ENCODE data around the gene COPS9.

COPS9 gene

GRCh38 chr2:240140511-240140910 is 4.4 kb upstream of the COPS9 start, which contains the start of gene OTOS:
Gene OTOS, minus strand, starts transcription at chr2:240140658. Its CDS starts 332 bp downstream, at chr2:240140326.
- Histone ChIP-seq H3K4me3 (ENCODE audit: low read length in 2 of 2) (no peak within 1 kb of the TSS), H3K36me3 (ENCODE audit: control insufficient read depth in 2 of 2, insufficient read depth in 2 of 2, low read length in 2 of 2) (no peaks in the 10 kb centered on the region), H3K9ac (ENCODE audit: low read length in 2 of 2) (no peak within 1 kb of the TSS), H3K9me3 (ENCODE audit: control insufficient read depth in 2 of 2, low read length in 2 of 2) (no peaks in the 10 kb centered on the region), H3K4me1 (ENCODE audit: control insufficient read depth, insufficient read depth, low read length) (peaks cover 9% of the 10 kb centered on the region), H3K27ac (ENCODE audit: low read length) (no peak within 1 kb of the TSS), H3K27me3 (ENCODE audit: control insufficient read depth in 1 of 2, insufficient read depth in 2 of 2, low read length in 2 of 2) (peaks cover 5 to 10% of the 10 kb centered on the region in 2 donors)

DNA sequence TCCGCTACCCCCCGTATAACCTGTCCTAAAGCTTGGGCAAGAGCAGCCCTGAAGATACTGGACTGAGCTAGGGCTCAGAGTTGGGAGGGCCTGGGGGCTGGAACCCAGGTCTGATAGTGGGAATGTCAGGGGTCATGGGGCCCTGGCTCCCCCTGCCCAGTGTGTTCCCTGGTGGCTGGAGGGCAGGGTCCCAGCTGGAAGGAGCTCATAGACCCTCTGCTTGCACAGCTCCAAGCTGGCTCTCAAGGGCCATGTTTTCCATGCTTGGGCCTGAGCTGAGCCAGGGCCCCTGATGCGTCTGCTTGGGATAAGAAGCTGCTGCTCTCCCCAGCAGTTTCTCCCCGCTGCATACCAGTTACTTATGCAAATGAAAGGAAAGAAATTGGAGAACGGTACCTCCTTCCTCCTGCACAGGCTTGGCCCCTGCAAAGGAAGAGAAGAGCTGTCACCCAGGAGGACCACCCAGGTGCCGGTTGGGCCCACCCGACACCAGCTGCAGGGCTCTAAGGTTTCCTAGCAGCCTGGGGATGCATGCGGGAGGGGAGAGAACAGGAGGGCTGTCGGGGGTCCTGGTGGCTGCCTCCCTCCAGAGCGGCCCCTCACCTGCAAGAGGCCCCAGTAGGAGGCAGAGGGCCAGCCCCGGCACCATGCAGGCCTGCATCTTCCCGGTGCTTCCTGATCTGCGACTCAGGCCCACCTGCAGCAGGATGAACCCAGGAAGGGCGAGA is 3.7 kb upstream of the COPS9 start:
- no peaks in the 10 kb centered on the region for H3K9me3 ChIP-seq (ENCODE audit: control insufficient read depth in 2 of 2, low read length in 2 of 2)
- H3K27ac ChIP-seq (ENCODE audit: low read length): no peak overlapping the region
- peaks cover 15% of the 10 kb centered on the region for H3K4me1 ChIP-seq (ENCODE audit: control insufficient read depth, insufficient read depth, low read length)
- no peak overlapping the region for H3K9ac ChIP-seq (ENCODE audit: low read length in 2 of 2)
- peaks cover 5 to 8% of the 10 kb centered on the region in 2 donors for H3K27me3 ChIP-seq (ENCODE audit: control insufficient read depth in 1 of 2, insufficient read depth in 2 of 2, low read length in 2 of 2)
- no peak overlapping the region for H3K4me3 ChIP-seq (ENCODE audit: low read length in 2 of 2)
- H3K36me3 ChIP-seq (ENCODE audit: control insufficient read depth in 2 of 2, insufficient read depth in 2 of 2, low read length in 2 of 2): no peaks in the 10 kb centered on the region

- Histone ChIP-seq H3K4me1 (ENCODE audit: control insufficient read depth, insufficient read depth, low read length) (peaks cover 23% of the 10 kb centered on the region), H3K4me3 (ENCODE audit: low read length in 2 of 2) (no peak overlapping the region), H3K9me3 (ENCODE audit: control insufficient read depth in 2 of 2, low read length in 2 of 2) (no peaks in the 10 kb centered on the region), H3K27ac (ENCODE audit: low read length) (no peak overlapping the region), H3K36me3 (ENCODE audit: control insufficient read depth in 2 of 2, insufficient read depth in 2 of 2, low read length in 2 of 2) (no peaks in the 10 kb centered on the region), H3K9ac (ENCODE audit: low read length in 2 of 2) (no peak overlapping the region), H3K27me3 (ENCODE audit: control insufficient read depth in 1 of 2, insufficient read depth in 2 of 2, low read length in 2 of 2) (peaks cover 5 to 6% of the 10 kb centered on the region in 2 donors)
Measured at GRCh38 chr2:240139011-240139441, 2.9 kb upstream of the COPS9 start.

- Histone ChIP-seq H3K9me3 (ENCODE audit: control insufficient read depth in 2 of 2, low read length in 2 of 2) (no peaks in the 10 kb centered on the region), H3K36me3 (ENCODE audit: control insufficient read depth in 2 of 2, insufficient read depth in 2 of 2, low read length in 2 of 2) (peaks cover 0 to 5% of the 10 kb centered on the region in 2 donors), H3K4me3 (ENCODE audit: low read length in 2 of 2) (no peak overlapping the region), H3K27ac (ENCODE audit: low read length) (no peak overlapping the region), H3K27me3 (ENCODE audit: control insufficient read depth in 1 of 2, insufficient read depth in 2 of 2, low read length in 2 of 2) (peaks cover 3 to 5% of the 10 kb centered on the region in 2 donors), H3K4me1 (ENCODE audit: control insufficient read depth, insufficient read depth, low read length) (peaks cover 23% of the 10 kb centered on the region), H3K9ac (ENCODE audit: low read length in 2 of 2) (no peak overlapping the region)
Measured at GRCh38 chr2:240138254-240138984, 2.3 kb upstream of the COPS9 start.

DNA sequence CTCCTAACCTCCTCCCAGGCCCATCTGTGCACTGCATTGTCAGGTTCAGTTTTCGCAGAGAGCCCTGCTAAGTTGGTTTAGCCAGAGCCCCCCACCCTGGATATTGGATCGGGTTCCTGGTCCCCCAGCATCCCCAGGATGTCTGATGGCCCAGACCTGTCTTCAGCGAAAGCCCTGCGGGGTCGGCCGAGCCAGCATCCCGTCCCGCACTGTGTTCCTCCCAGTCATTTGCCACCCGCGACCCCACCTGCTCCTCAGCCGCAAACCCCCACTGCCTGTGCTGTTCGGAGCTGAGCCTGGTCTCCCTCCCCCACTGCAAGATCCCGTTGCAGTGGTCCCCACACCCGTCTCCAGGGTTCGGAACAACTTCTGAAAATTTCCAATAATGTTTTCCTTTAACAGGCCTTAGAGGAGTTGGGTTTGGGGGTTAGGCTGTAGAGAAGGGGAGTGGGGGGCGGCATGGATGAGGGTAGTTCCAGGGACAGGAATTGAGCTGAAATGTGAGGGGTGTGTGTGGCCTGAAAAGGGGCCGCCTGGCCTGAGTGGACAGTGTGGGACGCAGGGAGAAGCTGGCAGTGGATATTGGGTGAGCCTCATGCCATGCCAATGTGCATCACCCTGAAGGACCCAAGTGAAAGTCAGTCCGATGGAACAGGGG is 1.6 kb upstream of the COPS9 start:
- H3K4me3 ChIP-seq (ENCODE audit: low read length in 2 of 2): no peak overlapping the region

GRCh38 chr2:240136671-240137292 is 677 bp upstream of the COPS9 start:
- Histone ChIP-seq H3K4me1 (ENCODE audit: control insufficient read depth, insufficient read depth, low read length) (peaks cover 23% of the 10 kb centered on the region), H3K36me3 (ENCODE audit: control insufficient read depth in 2 of 2, insufficient read depth in 2 of 2, low read length in 2 of 2) (peaks cover 8 to 20% of the 10 kb centered on the region in 2 donors), H3K27me3 (ENCODE audit: control insufficient read depth in 1 of 2, insufficient read depth in 2 of 2, low read length in 2 of 2) (no peaks in the 10 kb centered on the region), H3K4me3 (ENCODE audit: low read length in 2 of 2) (peak overlapping the region; percentile 51 to 93), H3K27ac (ENCODE audit: low read length) (no peak overlapping the region), H3K9me3 (ENCODE audit: control insufficient read depth in 2 of 2, low read length in 2 of 2) (no peaks in the 10 kb centered on the region), H3K9ac (ENCODE audit: low read length in 2 of 2) (peak overlapping the region; percentile 21 to 80)

More for the DNA sequence above, 1.6 kb upstream of the COPS9 start:
- Histone ChIP-seq H3K36me3 (ENCODE audit: control insufficient read depth in 2 of 2, insufficient read depth in 2 of 2, low read length in 2 of 2) (peaks cover 1 to 11% of the 10 kb centered on the region in 2 donors), H3K4me1 (ENCODE audit: control insufficient read depth, insufficient read depth, low read length) (peaks cover 23% of the 10 kb centered on the region), H3K27me3 (ENCODE audit: control insufficient read depth in 1 of 2, insufficient read depth in 2 of 2, low read length in 2 of 2) (no peaks in the 10 kb centered on the region), H3K9me3 (ENCODE audit: control insufficient read depth in 2 of 2, low read length in 2 of 2) (no peaks in the 10 kb centered on the region), H3K27ac (ENCODE audit: low read length) (no peak overlapping the region), H3K9ac (ENCODE audit: low read length in 2 of 2) (no peak overlapping the region)

DNA sequence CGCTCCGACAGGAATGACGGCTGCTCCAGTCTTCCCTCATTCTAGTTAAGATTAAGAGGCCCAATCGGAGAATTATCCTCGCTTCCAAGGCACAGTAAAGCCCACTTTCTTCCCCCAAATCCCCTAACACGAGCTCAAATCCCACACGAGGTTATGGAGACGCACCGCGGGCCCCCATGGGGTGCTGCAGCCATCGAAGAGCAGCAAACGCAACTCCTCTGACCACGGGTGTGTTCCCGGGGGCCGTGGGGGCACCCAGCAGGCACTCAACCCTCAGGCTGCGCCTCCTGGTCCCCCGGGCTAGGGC is 446 bp downstream of the COPS9 start:
- Histone ChIP-seq H3K4me3 (ENCODE audit: low read length in 2 of 2) (peak overlapping the region; percentile 78 to 93), H3K27me3 (ENCODE audit: control insufficient read depth in 1 of 2, insufficient read depth in 2 of 2, low read length in 2 of 2) (no peaks in the 10 kb centered on the region), H3K9me3 (ENCODE audit: control insufficient read depth in 2 of 2, low read length in 2 of 2) (no peaks in the 10 kb centered on the region), H3K9ac (ENCODE audit: low read length in 2 of 2) (peak overlapping the region; percentile 80 to 93), H3K4me1 (ENCODE audit: control insufficient read depth, insufficient read depth, low read length) (peaks cover 23% of the 10 kb centered on the region), H3K27ac (ENCODE audit: low read length) (peak overlapping the region; percentile 18), H3K36me3 (ENCODE audit: control insufficient read depth in 2 of 2, insufficient read depth in 2 of 2, low read length in 2 of 2) (peaks cover 17 to 30% of the 10 kb centered on the region in 2 donors)

DNA sequence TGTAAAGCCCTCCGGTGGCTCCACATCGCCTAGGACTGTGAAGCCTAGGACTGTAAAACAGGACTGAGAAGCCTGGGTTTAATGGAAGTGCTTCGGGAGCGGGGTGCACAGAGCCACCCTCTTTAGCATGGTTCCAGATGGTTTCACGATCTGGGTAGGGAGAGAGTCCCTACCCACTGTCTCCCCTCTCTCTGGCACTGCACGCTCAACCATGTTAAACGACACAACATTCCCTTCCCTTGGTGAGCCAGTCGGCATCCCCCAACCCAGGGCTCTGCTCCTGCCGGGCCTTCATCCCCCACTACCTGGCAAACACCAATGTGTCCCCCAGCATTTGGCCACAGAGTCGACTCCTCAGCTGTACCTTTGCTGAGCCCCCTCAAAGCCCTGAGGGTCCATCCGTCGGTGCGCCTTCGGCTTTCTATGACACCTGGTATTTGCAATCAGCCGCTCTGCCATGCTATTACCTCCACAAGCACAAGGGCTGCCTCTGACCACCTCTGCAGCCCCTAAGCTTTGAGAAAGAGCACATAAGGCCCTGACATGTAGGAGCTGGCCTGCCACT is 1.1 kb downstream of the COPS9 start:
- Histone ChIP-seq H3K4me3 (ENCODE audit: low read length in 2 of 2) (peak overlapping the region; percentile 78 to 93), H3K9ac (ENCODE audit: low read length in 2 of 2) (peak overlapping the region; percentile 80 to 93), H3K27ac (ENCODE audit: low read length) (no peak overlapping the region), H3K36me3 (ENCODE audit: control insufficient read depth in 2 of 2, insufficient read depth in 2 of 2, low read length in 2 of 2) (peaks cover 24 to 37% of the 10 kb centered on the region in 2 donors), H3K9me3 (ENCODE audit: control insufficient read depth in 2 of 2, low read length in 2 of 2) (no peaks in the 10 kb centered on the region), H3K27me3 (ENCODE audit: control insufficient read depth in 1 of 2, insufficient read depth in 2 of 2, low read length in 2 of 2) (no peaks in the 10 kb centered on the region), H3K4me1 (ENCODE audit: control insufficient read depth, insufficient read depth, low read length) (peaks cover 23% of the 10 kb centered on the region)

DNA sequence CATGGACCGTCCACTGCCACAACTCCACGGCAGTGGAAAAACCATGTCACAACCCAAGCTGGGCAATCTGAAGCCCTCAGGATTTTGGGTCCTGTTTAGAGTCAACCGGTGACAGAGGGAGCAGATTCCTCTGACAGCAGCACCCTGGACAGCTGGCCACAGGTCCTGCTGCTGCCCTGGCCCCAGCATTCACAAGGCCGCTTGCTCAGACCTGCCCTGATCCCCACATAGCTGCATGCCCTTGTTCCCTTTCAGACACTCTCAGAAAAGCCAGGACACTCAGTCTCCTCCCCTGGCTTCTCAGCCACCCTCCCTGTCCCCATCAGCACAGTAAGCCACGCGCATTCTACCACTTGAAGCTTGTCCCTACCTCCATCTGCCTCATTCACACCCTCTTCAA is 1.6 kb downstream of the COPS9 start:
- Histone ChIP-seq H3K27me3 (ENCODE audit: control insufficient read depth in 1 of 2, insufficient read depth in 2 of 2, low read length in 2 of 2) (no peaks in the 10 kb centered on the region), H3K9ac (ENCODE audit: low read length in 2 of 2) (no peak overlapping the region), H3K36me3 (ENCODE audit: control insufficient read depth in 2 of 2, insufficient read depth in 2 of 2, low read length in 2 of 2) (peaks cover 29 to 42% of the 10 kb centered on the region in 2 donors), H3K9me3 (ENCODE audit: control insufficient read depth in 2 of 2, low read length in 2 of 2) (no peaks in the 10 kb centered on the region), H3K4me1 (ENCODE audit: control insufficient read depth, insufficient read depth, low read length) (peaks cover 23% of the 10 kb centered on the region), H3K4me3 (ENCODE audit: low read length in 2 of 2) (no peak overlapping the region), H3K27ac (ENCODE audit: low read length) (no peak overlapping the region)

DNA sequence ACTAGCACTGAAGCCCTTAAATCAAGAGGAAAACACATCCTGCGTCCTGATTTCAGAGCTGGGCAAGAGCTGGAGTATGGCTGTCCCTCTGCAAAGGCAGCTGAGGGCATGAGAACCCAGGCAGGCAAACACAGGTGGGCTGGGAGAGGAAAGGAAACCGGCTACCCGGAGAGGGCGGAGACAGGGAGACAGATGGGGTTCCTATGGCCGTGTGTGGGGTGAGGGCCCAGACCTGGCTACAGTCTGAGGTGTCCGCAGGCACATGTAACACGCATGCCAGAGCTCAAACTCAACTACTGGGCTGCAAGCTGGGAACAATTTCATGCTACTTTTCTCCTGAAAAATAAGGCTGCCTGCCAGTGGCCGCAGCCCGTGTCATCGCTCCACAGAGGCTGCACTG is 2.7 kb downstream of the COPS9 start:
- Histone ChIP-seq H3K27me3 (ENCODE audit: control insufficient read depth in 1 of 2, insufficient read depth in 2 of 2, low read length in 2 of 2) (no peaks in the 10 kb centered on the region), H3K4me1 (ENCODE audit: control insufficient read depth, insufficient read depth, low read length) (peaks cover 23% of the 10 kb centered on the region), H3K36me3 (ENCODE audit: control insufficient read depth in 2 of 2, insufficient read depth in 2 of 2, low read length in 2 of 2) (peaks cover 34 to 51% of the 10 kb centered on the region in 2 donors), H3K4me3 (ENCODE audit: low read length in 2 of 2) (no peak overlapping the region), H3K27ac (ENCODE audit: low read length) (no peak overlapping the region), H3K9ac (ENCODE audit: low read length in 2 of 2) (no peak overlapping the region), H3K9me3 (ENCODE audit: control insufficient read depth in 2 of 2, low read length in 2 of 2) (no peaks in the 10 kb centered on the region)
